HG02588 (cell line): ENCODE data around the gene SPDYE4.

Source experiments
- ATAC-seq: cut with Tn5 transposase; IDR thresholded peaks from one replicate; pipeline ENCODE4 v1.9.1; 2021; ENCODE audit warnings: mild to moderate bottlenecking, moderate library complexity; ENCODE audit not compliant: unreplicated experiment

SPDYE4 gene

DNA sequence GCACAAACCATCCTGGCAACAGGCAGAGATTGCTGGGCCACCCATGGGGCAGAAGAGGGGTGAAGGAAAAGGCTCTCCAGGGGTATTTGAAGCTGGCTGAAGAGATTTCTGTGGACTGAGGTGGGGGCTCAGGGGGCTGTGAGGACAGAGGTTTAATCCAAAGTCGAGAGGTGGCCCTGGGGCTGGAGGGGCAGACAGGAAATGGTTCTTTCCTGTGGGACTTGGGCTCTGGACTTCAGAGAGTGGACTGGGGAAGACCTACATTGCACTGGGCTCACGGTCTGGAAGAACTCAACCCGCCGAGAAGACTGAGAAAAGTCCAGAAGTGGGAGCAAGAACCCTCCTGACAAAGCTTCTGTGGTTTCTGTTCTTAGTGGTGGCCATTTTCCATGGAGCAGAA, 16.6 kb downstream of the SPDYE4 start:
- no peak for ATAC-seq

DNA sequence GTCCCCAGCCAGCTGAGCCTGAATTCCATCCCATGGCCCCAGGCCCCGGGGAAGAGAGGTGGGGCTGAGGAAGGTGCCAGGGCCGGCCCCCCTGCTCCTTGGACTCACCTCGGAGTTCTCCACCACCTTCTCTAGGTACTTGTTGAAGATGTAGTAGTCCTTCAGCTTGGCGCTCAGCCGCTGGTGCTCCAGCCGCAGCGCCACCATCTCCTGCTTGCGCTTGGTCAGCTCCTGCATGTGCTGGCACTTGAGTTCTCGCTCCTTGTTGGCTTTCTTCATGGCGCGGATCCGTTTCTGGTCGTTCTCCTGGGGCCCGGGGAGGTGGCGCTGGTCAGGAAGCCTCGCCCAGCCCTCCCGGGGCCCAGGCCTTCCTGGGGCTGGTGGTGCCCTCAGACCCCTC, 17.0 kb downstream of the SPDYE4 start:
- no peak for ATAC-seq

DNA sequence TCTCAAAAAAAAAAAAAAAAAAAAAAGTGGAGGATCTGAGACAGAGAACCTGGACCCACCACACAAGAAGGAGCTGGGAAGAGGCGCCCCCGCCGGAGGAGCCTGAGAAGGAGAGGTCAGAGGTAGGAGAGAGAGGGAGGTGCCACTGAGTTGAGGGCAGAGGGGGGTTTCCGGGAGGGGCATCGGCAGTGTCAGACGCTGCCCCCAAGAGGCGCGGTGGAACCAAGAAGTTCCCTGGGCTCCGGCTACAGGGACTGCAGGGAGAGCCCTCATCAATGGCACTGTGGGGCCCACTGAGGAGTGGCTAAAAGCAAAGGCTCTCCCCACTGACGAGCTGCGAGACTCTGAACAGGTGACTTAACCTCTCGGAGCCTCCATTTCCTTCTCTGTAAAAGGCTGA, 17.9 kb downstream of the SPDYE4 start:
- ATAC-seq = no peak

DNA sequence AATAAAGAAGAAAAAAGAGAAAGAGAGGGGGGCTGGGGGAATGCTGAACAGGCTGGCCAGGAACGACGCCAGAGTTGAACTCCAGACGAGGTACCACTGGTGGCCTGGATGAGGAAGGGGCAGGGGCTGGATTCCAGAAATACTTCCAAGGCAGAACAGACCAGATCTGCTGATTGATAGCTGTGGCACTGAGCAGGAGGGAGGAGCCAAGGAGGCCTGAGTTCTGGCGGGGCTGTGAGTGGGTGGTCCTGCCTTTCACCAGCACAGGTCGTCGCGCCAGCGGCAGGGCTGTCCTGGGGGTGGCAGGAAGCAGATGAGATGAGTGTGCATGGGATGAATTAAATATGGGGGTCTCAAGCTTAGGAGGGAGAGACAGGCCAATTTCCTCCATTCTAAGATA, 19.2 kb downstream of the SPDYE4 start:
- no peak for ATAC-seq

DNA sequence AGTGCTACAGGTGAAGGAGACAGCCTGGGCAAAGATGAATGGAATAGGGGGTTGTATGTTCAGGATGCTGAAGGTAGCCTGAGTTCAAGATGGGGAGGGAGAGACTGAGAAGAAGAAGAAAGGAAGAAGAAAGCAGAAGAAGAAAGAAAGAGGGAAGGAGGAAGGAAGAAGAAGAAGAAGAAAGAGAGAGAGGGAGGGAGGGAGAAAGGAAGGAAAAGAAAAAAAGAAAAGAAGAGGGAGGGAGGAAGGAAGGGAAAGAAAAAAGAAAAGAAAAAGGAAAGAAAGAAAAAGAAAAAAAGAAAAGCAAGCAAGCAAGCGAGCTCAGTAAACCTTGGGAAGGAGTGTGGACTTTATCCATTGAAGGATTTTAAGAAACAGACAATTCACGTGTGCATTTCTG, 21.6 kb downstream of the SPDYE4 start:
- ATAC-seq = no peak

DNA sequence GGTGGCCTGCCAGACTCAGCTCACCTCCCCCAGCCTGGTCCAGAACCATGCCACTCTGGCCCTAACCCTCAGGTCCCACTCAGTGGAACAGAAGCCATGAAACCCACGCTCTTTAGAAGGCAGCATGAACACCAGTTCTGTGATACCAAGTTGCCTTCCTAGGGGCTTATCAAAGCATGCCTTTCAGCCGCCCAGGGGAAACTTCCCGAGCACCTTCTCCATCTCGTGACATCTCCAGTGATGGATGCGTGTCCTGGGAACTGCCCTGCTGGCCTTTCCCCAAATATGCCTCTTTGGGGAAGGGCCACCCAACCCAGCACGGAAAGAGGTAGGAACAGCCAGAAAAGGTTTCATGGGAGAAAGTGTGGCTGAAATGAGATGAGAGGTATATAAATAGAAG, 22.0 kb downstream of the SPDYE4 start:
- ATAC-seq = no peak

DNA sequence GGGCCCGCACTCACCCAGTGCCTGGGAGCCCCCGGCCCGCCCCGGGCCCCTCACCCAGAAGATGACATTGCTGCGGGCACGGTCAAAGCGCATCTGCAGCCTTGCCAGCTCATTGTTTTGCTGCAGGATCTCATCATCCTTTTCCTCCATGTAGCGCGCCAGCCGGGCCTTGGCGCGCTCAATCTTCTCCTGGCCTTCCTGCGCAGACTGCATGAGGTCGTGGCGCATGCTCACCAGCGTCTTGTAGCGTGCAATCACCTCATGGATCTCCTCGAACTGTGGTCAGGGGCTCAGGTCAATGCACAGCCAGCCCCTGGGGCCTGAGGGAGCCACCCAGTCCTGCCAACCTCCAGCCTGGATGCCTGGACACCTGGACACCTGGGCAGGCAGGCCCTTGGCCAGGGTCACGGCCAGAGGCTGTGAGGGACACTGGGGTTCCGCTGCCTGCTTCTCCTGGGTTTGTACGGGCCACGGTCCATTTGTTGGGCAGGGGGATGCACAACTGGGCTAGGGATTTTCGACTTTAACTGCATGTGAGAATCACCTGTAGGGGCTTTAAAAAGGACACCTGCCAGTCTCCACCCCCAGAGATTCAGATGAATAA, 22.9 kb downstream of the SPDYE4 start:
- ATAC-seq = no peak

DNA sequence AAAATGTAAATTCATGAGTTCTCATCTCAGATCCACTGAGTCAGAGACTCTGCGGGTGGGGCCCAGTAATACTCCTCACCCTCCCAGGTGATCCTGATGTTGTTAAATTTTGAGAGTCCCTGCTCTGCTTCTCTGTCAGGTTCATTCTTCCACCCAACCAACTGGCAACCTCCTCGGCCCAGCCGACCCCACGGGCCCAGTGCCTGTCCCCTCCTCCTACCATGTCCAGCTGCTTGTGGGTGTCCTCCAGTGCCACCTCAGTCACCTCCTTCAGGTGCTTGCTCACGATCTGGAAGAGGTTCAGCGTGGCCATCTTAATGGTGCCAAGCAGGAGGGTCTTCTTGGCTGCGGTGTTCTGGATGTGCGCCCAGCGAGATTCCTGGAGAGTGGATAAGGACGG, 23.5 kb downstream of the SPDYE4 start:
- ATAC-seq = no peak

DNA sequence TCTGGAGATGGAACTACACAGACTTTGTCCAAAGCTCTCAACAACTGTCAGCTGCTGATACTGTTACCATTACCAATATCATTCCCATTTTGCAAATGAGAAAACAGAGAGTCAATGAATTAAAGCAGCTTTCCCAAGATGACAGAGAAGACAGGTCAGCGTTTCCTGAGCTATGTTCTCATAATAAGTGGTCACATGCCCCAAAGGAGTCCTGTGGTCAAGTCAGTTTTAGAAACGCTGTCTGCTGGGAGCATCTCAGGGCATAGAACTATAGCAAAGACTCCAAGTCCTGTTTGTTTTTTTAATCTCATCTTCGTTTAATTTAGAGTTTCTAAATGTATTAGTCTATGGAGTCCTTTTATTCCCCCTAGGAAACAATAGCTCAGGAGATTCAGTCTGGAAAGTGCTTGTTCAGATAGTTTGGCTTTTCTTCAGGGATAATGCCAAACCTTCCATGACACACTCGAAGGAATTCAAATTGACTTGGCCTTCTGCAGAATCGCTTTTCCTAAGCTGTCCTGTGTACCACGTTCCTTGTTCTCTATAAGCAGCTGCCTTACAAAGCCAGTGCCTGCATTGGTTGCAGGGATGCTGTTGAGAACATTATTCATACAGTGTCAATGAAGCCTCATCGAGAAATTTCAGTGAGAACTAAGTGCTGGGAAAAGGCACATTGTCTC, 25.8 kb downstream of the SPDYE4 start:
- no peak for ATAC-seq

DNA sequence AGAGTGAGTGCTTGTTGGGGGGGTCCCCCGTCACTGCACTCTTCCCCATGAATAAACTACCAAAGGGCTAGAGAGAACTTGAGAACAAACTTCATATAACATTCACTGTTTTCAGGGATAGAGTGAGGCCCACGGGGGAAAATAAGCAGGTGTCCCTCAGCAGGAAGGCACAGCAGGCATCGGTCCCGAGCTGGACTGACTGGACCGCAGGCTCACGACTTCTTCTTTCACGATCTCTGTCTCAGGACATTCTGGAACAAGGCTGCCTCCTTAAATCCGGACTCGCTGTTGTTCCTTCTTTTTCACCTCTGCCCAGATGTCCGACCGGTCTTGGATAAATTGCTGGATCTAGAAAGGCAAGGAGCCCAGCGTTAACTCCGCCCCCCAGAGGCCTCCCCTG, 28.5 kb downstream of the SPDYE4 start:
- ATAC-seq = no peak

DNA sequence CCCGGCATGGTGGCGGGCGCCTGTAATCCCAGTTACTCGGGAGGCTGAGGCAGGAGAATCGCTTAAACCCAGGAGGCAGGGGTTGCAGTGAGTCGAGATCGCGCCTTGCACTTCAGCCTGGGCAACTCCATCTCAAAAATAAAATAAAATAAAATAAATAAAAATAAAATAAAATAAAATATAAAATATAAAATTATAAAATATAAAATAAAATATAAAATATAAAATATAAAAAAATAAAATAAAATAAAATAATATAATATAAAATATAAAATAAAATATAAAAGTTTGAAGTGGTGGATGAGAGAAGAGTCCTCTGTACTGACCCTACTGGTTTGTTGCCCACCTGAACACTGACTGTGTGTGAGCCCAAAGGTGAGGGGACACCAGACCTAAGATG, 28.9 kb downstream of the SPDYE4 start:
- no peak for ATAC-seq

DNA sequence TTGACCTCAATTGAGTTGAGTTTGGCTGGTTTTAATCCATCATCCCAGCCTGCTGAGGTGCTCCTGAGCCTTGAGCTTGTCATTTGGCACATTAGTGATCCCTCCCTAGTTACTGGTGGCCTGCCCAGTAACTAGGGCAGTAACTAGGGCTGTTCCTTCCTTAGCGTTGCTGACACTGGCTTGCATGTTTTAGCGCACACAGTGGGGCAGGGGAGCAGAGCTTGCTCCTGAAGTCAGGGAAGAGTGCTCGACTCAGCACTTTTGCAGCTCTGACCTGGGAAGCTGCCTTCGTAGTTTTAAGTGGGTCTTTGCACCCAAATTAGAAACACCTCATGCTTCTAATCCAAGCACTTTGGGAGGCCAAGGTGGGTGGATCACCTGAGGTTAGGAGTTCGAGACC, 29.4 kb downstream of the SPDYE4 start:
- ATAC-seq = no peak

DNA sequence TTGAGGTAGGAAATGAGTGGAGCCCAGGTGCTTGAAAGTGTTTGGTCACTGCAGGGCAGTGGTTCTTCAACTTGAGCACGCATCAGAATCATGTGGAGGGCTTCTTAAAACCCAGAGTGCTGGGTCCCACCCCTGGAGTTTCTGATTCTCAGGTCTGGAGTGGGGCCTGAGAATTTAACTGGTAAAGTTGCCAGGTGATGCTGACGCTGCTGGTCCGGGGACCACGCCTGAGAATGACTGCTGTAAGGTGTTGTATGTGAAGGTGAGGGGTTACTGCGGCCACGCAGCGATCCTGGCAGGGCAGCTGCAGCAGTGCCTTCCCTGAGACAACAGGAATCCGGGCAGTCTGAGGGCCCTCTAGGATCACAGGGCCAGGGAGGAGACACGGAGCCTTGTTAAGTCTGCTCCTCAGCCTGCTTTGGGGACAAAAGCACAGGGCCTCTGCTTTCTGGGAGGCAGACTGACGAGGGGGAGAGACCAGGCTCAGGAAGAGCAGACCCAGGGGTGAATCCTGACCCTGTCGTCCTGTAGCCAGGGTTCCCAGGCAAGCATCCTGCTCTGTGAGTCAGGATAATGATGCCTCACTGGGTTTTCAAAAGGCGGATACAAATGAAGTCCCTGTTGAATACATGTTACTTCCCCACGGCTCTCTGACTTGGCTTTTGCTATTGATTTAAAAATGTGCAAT, 30.0 kb downstream of the SPDYE4 start:
- no peak for ATAC-seq

DNA sequence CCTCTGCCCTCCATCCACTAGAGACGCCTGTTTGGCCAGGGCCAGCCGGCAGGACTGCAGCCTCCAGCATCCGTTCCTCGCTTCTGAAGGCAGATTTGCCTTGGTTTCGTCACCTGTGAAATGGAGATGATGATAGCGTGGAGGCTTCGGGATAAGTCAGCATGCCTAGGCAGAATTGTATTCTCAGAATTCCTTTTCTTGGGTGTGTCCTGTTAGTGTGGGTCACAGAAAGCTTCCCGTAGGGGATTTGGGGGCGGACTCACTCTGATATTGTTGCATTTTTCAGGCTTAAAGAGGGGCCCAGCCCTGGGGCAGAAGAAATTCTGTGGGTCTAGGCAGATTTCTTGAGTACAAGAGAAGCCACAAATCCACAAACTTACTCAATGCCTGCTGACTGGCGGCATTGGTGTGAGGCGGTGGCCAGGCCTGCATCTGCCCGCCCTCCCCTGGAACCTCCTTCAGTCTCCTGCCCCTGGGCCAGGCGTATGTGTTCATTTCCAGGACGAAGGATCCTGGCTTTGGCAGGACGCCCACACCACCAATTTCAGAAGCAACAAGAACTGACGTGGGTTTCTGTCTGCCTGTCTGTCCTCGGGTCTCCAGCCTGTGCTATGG, 31.3 kb downstream of the SPDYE4 start:
- no peak for ATAC-seq

DNA sequence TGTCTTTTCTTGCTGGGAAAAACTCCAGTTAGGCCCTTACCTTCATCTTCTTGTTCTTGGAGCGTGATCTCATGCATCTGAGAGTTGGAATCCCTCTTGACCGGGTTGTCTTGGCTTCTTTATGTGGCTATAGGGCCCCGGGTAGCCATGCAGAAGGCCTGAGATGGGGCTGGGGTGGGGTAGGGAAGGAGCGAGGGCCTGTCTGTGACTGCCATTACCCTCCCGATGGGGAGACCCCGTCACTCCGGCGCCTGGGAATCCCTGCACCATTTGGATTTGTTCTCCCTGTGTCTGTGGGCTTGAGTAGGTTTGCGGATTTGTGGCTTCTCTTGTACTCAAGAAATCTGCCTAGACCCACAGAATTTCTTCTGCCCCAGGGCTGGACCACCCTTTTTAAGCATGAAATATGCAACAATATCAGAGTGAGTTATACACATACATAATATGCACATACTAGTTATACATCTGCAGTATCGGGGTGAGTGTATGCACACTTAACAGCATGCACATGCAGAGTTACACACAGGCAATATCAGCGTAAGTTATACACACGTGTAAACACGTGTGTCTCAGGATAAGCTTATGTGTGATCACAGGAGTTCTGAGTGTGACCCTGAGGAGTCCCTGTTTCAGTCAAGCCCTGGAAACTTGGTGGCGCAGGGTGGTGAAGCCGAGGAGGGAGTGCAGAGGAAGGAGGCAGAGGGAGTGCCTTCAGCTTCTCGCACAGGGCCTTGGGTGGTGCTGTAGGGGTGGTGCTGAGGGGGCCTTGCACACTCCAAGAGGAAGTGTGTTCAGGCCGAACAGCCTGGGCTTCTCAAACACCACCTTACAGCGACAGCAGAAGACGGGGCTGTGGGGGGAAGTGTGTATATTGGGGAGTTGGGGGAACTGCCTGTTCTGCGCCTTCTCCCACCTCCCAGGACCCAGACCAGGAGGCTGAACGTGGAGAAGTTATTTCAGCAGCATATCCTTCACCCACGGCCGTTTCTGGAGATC, 32.2 kb downstream of the SPDYE4 start:
- ATAC-seq = no peak

DNA sequence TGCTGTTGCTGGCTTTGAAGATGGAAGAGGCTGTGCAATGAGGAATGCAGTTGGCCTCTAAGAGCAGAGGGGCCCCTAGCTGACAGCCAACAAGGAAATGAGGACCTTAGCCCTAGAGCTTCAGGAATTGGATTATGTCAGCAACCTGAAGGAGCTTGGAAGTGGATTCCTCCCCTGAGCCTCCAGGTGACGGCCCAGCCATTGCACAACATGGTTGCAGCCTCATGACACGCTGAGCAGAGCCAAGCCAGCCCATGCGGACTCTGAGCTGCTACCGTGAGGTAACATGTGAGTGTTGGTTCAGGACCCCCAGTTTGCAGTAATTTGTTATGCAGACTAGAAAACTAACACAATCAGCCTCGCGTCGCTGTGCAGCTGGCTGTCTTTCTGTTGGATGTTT, 33.9 kb downstream of the SPDYE4 start:
- ATAC-seq = no peak

DNA sequence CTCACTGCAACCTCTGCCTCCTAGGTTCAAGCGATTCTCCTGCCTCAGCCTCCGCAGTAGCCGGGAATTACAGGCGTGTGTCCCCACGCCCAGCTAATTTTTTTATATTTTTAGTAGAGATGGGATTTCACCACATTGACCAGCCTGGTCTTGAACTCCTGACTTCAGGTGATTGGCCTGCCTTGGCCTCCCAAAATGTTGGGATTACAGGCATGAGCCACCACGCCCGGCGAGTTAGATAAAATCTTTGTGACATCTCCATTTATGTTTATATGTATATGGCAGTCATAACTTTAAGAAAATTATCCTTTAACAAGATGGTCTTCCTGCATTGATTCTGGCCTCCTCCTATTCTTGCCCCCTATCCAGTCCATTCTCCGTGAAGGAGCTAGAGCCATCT, 37.8 kb downstream of the SPDYE4 start:
- ATAC-seq = no peak

DNA sequence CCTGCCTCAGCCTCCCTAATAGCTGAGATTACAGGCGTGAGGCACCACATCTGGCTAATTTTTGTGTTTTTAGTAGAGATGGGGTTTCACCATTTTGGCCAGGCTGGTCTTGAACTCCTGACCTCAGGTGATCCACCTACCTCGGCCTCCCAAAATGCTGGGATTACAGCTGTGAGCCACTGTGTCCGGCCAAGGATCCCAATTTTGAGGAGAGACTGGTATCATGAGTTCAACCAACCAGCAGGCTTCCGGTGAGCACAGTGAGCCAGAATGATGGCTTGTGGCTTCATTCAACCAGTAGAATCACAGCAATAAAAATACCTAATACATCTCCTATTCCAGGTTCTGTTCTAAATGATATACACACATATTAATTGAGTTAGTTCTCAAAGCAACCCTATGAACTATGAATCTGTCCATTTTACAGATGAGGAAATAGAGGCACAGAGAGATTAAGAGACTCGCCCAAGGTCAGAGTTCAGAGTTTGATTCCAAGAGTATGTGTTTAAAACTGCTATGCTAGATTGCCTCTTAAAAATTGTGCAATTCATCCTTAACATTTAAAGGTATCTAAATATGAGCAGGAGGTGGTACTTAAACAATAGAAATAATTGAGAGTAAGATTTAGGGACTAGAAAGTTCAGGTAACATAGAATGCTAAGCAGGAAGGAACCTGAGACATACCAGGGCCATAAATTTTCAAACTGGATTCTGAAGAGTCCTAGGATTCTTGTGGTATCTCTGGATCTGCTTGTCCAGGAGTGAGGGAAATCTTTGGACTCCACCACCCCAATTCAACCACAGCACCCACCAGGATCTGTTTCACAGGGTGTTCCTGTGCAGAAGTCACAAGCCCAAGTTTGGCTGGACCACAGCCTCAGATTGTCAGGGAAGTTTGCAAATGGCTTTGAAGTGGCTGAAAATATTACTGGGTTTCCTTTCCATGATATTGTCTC, 38.8 kb downstream of the SPDYE4 start:
- no peak for ATAC-seq

DNA sequence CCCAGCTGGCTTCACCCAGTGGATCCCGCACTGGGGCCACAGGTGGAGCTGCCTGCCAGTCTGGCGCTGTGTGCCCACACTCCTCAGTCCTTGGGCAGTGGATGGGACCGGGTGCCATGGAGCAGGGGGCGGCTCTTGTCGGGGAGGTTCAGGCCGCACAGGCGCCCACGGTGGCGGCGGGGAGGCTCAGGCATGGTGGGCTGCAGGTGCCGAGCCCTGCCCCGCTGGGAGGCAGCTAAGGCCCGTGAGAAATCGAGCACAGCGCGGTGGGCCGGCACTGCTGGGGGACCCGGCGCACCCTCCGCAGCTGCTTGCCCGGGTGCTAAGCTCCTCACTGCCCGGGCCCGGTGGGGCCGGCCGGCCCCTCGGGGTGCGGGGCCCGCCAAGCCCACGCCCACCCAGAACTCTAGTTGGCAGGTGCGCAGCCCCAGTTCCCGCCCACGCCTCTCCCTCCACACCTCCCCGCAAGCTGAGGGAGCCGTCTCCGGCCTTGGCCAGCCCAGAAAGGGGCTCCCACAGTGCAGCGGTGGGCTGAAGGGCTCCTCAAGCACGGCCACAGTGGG, 40.3 kb downstream of the SPDYE4 start:
- ATAC-seq = no peak
